ENCODE data around the gene CMC2. TPM values are rescaled to one million over a fixed set of nuclear protein-coding genes. Genes with fewer than 3 reads are reported as not detected.

Gene CMC2
- total and polyA plus RNA-seq, 2 of the 8 experiments (the other 6 are each of a cell fraction or from before 2014, with no cell fraction given), result 66.6 to 116 TPM

- Histone ChIP-seq H3K18ac (ENCODE audit: extremely low read depth, low read length) (peak overlapping the region; percentile 87), H4K20me1 (replicated peaks in 1 of 2; ENCODE audit: control insufficient read depth in 1 of 2, insufficient read depth in 2 of 2, low read length in 2 of 2) (peaks cover 2 to 14% of the 10 kb centered on the region in 2 experiments), H3K79me2 (ENCODE audit: control insufficient read depth in 1 of 2, insufficient read depth in 2 of 2, low read length in 2 of 2) (peaks cover 19 to 84% of the 10 kb centered on the region in 2 experiments), H2BK5ac (ENCODE audit: low read depth, low read length) (peak overlapping the region; percentile 100), H3K4ac (replicated peaks; ENCODE audit: insufficient read length, low read depth, low read length) (peak overlapping the region; percentile 44), H2BK120ac (replicated peaks; ENCODE audit: low read depth, low read length) (no peak overlapping the region), H3K4me1 (replicated peaks in 1 of 4; ENCODE audit: control insufficient read depth in 3 of 4, insufficient read depth in 4 of 4, low read length in 3 of 4) (peaks cover 0 to 9% (median 2%) of the 10 kb centered on the region in 4 experiments; a peak in 2 of 7 replicates), H3K23me2 (ENCODE audit: low read depth, low read length) (peaks cover 6% of the 10 kb centered on the region; the same call in 1 of the 2 replicates), H2BK20ac (ENCODE audit: low read length) (no peak overlapping the region), H3K9ac (replicated peaks in 1 of 4; ENCODE audit: extremely low read depth in 1 of 4, low read depth in 3 of 4, low read length in 3 of 4) (peak overlapping the region; percentile 89 to 100 (median 98)), H2BK12ac (ENCODE audit: low read depth, low read length) (no peak overlapping the region; the same call in 1 of the 2 replicates), H3K9me3 (ENCODE audit: insufficient read depth in 2 of 2, low read depth in 1 of 2, low read length in 1 of 2) (no peaks in the 10 kb centered on the region), H3K36me3 (ENCODE audit: control insufficient read depth in 2 of 4, insufficient read depth in 4 of 4, low read length in 3 of 4) (peaks cover 0 to 6% (median 0%) of the 10 kb centered on the region in 4 experiments; a peak in 1 of 8 replicates), H2AK5ac (ENCODE audit: low read depth, low read length) (no peak overlapping the region), H4K8ac (ENCODE audit: extremely low read depth, insufficient read depth, low read length) (peak overlapping the region; percentile 84; the same call in 1 of the 2 replicates), H3K56ac (replicated peaks; ENCODE audit: insufficient read length, low read depth, low read length) (no peak overlapping the region), H4K91ac (replicated peaks; ENCODE audit: insufficient read length, low read length) (peak overlapping the region; percentile 58), H3K27ac (ENCODE audit: low read depth, low read length) (peak overlapping the region; percentile 100), H3K23ac (ENCODE audit: insufficient read length) (no peak overlapping the region), H3K14ac (ENCODE audit: insufficient read length) (no peak overlapping the region), H3K4me2 (ENCODE audit: insufficient read depth in 1 of 2, low read depth in 2 of 2, low read length in 2 of 2) (peak overlapping the region; percentile 61 to 93), H3K79me1 (ENCODE audit: low read depth, low read length) (peaks cover 4% of the 10 kb centered on the region; the same call in 1 of the 2 replicates), H3K4me3 (ENCODE audit: extremely low read depth in 1 of 4, insufficient read depth in 2 of 4, low read depth in 3 of 4, low read length in 4 of 4) (peak overlapping the region; percentile 82 to 98 (median 91)), H2AFZ (ENCODE audit: low read length) (peak overlapping the region; percentile 63; the same call in 1 of the 2 replicates), H3K27me3 (replicated peaks in 1 of 4; ENCODE audit: control insufficient read depth in 3 of 4, extremely low read depth in 1 of 4, insufficient read depth in 3 of 4, low read length in 3 of 4) (no peaks in the 10 kb centered on the region), H4K5ac (ENCODE audit: insufficient read length, low read depth, low read length) (peak overlapping the region; percentile 71), H2BK15ac (ENCODE audit: low read length) (peak overlapping the region; percentile 49; the same call in 1 of the 2 replicates)
- FAIRE-seq, result no peak
- POLR2A ChIA-PET (ENCODE audit: partially characterized antibody), result interaction anchor here (0.6 to 3.1 kb wide), 8 partner anchors 11 to 735 kb away, joined by 3 to 24 read pairs (median 4); partner anchors contain the start of genes ATMIN and C16orf46
- CTCF ChIA-PET (ENCODE audit: partially characterized antibody), result interaction anchor here (0.7 to 7.1 kb wide), 3 partner anchors 8 to 27 kb away, joined by 3 to 83 read pairs (median 13); no protein-coding TSS in a partner anchor
- peak; percentile 35 to 86; a peak in 3 of 4 replicates for TF ChIP-seq SIN3A (conservative IDR thresholded peaks at IDR 0.05 in 1 of 2, IDR thresholded peaks at IDR 0.05 in 1 of 2; ENCODE audit: low read depth in 1 of 2, low read length in 2 of 2)
- no peak for TF ChIP-seq GABPA (IDR thresholded peaks at IDR 0.05; ENCODE audit: borderline replicate concordance, insufficient read depth, low read length)
- peak in 1 of 2 experiments; percentile 78; a peak in 1 of 4 replicates for TF ChIP-seq HDAC2 (IDR thresholded peaks at IDR 0.05; ENCODE audit: borderline replicate concordance in 1 of 2, low read depth in 2 of 2, low read length in 2 of 2)
- TF ChIP-seq PHF8 (conservative IDR thresholded peaks at IDR 0.05; ENCODE audit: low read depth, low read length), result peak; percentile 56
- peak; percentile 71 for TF ChIP-seq TAF7 (optimal IDR thresholded peaks at IDR 0.05; ENCODE audit: borderline replicate concordance, low read depth, low read length)
- TF ChIP-seq NANOG (IDR thresholded peaks at IDR 0.05; ENCODE audit: insufficient read depth, low read depth, low read length, poor library complexity, severe bottlenecking), result no peak
- TF ChIP-seq KDM4A (IDR thresholded peaks at IDR 0.05; ENCODE audit: low read depth, low read length, severe bottlenecking), result peak; percentile 71
- WGBS, 2 experiments (ENCODE audit: extremely low coverage in 1 of 2, insufficient coverage in 1 of 2, insufficient read length in 1 of 2, insufficient replicate concordance in 2 of 2, low coverage in 1 of 2, low lambda C conversion rate in 2 of 2, missing lambda C conversion rate in 1 of 2), result 1% methylated on average over 22 of the region's 50 CpGs; no CpG with 5 or more reads in 1 of the 2 experiments
- DNase-seq (ENCODE audit: low read depth in 1 of 2, low spot score in 2 of 2), result no peak
Observed at GRCh38 chr16:81006211-81006812, 373 bp downstream of the CMC2 start.
